Upper lobe of left lung (tissue), 6 donors: ENCODE data around the gene FSCB. TPM values are rescaled to one million over a fixed set of nuclear protein-coding genes. Genes with fewer than 3 reads are reported as not detected.
"Not testable (repeated sequence)": the region's sequence is repeated elsewhere in the genome, so short reads cannot be mapped to it uniquely, and the experiment has no call there.

Experiments
- ATAC-seq, 2 donors: fragments of 200-7000 bp; cut with Tn5 transposase; one replicate each; pipeline ENCODE4 v1.9.1; 2022; ENCODE audit warnings: mild to moderate bottlenecking in 2 of 2, moderate library complexity in 2 of 2; ENCODE audit not compliant: low FRiP score in 2 of 2
- DNase-seq, 2 donors: peaks; one replicate each; pipeline ENCODE4 v3.0.0-alpha.2; 2019 to 2020
- H3K27ac ChIP-seq, 4 donors: fragments of 200-600 bp; sonication (generic); one replicate each; pipeline ENCODE4 v1.5.1; 2016 to 2019
- H3K27me3 ChIP-seq, 4 donors: fragments of 200-600 bp; sonication (generic); one replicate each; pipeline ENCODE4 v1.5.1; 2017 to 2019
- H3K36me3 ChIP-seq, 4 donors: fragments of 200-600 bp; sonication (generic); one replicate each; pipeline ENCODE4 v1.5.1; 2016 to 2019
- H3K4me1 ChIP-seq, 4 donors: fragments of 200-600 bp; sonication (generic); one replicate each; pipeline ENCODE4 v1.5.1; 2018 to 2019
- H3K4me3 ChIP-seq, 4 donors: fragments of 200-600 bp; sonication (generic); one replicate each; pipeline ENCODE4 v1.5.1; 2017 to 2019; ENCODE audit warnings: mild to moderate bottlenecking in 2 of 4, moderate library complexity in 1 of 4
- H3K9me3 ChIP-seq, 4 donors: fragments of 200-600 bp; sonication (generic); one replicate each; pipeline ENCODE4 v1.5.1; 2018 to 2019
- CTCF ChIP-seq, 6 experiments: fragments of 450-650 bp in 4 of 6; fragments of 200-600 bp in 2 of 6; sonication (generic) in 2 of 6; IDR thresholded peaks; one replicate each; pipeline ENCODE4 v1.5.1; 2016 to 2019; ENCODE audit warnings: antibody characterized with exemption in 6 of 6
- EP300 ChIP-seq, 4 donors: sonication (generic); formaldehyde crosslinking; IDR thresholded peaks; one replicate each; pipeline ENCODE4 v1.5.1; 2017; ENCODE audit warnings: antibody characterized with exemption in 4 of 4, control low read depth in 2 of 4
- POLR2A ChIP-seq, 4 donors: fragments of 450-650 bp; IDR thresholded peaks; one replicate each; pipeline ENCODE4 v1.5.1; 2016 to 2017; ENCODE audit warnings: antibody characterized with exemption in 4 of 4, mild to moderate bottlenecking in 2 of 4
- POLR2AphosphoS5 ChIP-seq, 2 donors: sonication (generic); formaldehyde crosslinking; IDR thresholded peaks; one replicate each; pipeline ENCODE4 v1.5.1; 2017; ENCODE audit warnings: antibody characterized with exemption in 2 of 2
- WGBS, 2 donors: methylation state at CpG; one replicate each; pipeline ENCODE4 v1.1.5; 2017 to 2018; 5-methylcytosine and 5-hydroxymethylcytosine counted together
- total RNA-seq, 6 donors: library from RNA; depleted of rRNA in 4 of 6; stranded (reverse); fragments of >200 nt in 4 of 6; gene quantifications; one replicate each; pipeline versions ENCODE4 v1.1.0 to v1.2.1, GENCODE V29; 2016 to 2021
- donor health status: DM: no; HTN: no; CAD: no; lungs with moderate emphysema.
- donor health status: DM: no; HTN: yes; CAD: no; lungs with severe emphysema.

Gene FSCB
- total RNA-seq, 6 donors from 2014 or later: 0.15 to 2.1 (median 0.29) TPM; not detected in 3

- no peaks in the 10 kb centered on the region for H3K27me3 ChIP-seq
- no peaks in the 10 kb centered on the region for H3K36me3 ChIP-seq
- DNase-seq: no peak
- ATAC-seq: no peak
- H3K27ac ChIP-seq: no peak overlapping the region
- no peak overlapping the region for H3K4me3 ChIP-seq
- 73 to 79% methylated on average over 3 of the region's 3 CpGs for WGBS, 2 donors
- H3K9me3 ChIP-seq: no peaks in the 10 kb centered on the region
- no peaks in the 10 kb centered on the region for H3K4me1 ChIP-seq
- TF ChIP-seq POLR2A (IDR thresholded peaks at IDR 0.05) (no peak), POLR2AphosphoS5 (IDR thresholded peaks at IDR 0.05) (no peak), EP300 (IDR thresholded peaks at IDR 0.05) (no peak), CTCF (IDR thresholded peaks at IDR 0.05) (no peak)
Measured at GRCh38 chr14:44525237-44525636, 18.2 kb upstream of the FSCB start.

GRCh38 chr14:44515668-44516067 is 8.6 kb upstream of the FSCB start:
- H3K4me3 ChIP-seq, H3K4me1 ChIP-seq, H3K36me3 ChIP-seq, H3K9me3 ChIP-seq, H3K27me3 ChIP-seq, ATAC-seq, H3K27ac ChIP-seq, DNase-seq: not testable (repeated sequence)
- 74 to 83% methylated on average over 4 to 8 of the region's 8 CpGs for WGBS, 2 donors

GRCh38 chr14:44508834-44509233 is 1.8 kb upstream of the FSCB start:
- no peaks in the 10 kb centered on the region for H3K9me3 ChIP-seq
- ATAC-seq: no peak
- 89 to 91% methylated on average over 2 of the region's 2 CpGs for WGBS, 2 donors
- TF ChIP-seq CTCF (IDR thresholded peaks at IDR 0.05) (no peak), POLR2AphosphoS5 (IDR thresholded peaks at IDR 0.05) (no peak), EP300 (IDR thresholded peaks at IDR 0.05) (no peak), POLR2A (IDR thresholded peaks at IDR 0.05) (no peak)
- H3K36me3 ChIP-seq: no peaks in the 10 kb centered on the region
- no peaks in the 10 kb centered on the region for H3K27me3 ChIP-seq
- H3K27ac ChIP-seq: no peak overlapping the region
- H3K4me3 ChIP-seq: no peak overlapping the region
- H3K4me1 ChIP-seq: no peaks in the 10 kb centered on the region
- no peak for DNase-seq

- Histone ChIP-seq H3K4me3 (no peak overlapping the region), H3K27ac (no peak overlapping the region), H3K36me3 (no peaks in the 10 kb centered on the region), H3K4me1 (no peaks in the 10 kb centered on the region), H3K27me3 (no peaks in the 10 kb centered on the region), H3K9me3 (no peaks in the 10 kb centered on the region)
- DNase-seq (no peak), ATAC-seq (no peak)
- 60 to 71% methylated on average over 1 to 3 of the region's 3 CpGs for WGBS, 2 donors
- TF ChIP-seq EP300 (IDR thresholded peaks at IDR 0.05) (no peak), POLR2A (IDR thresholded peaks at IDR 0.05) (no peak), CTCF (IDR thresholded peaks at IDR 0.05) (no peak), POLR2AphosphoS5 (IDR thresholded peaks at IDR 0.05) (no peak)
Measured at GRCh38 chr14:44505588-44505987, 1.5 kb downstream of the FSCB start.

- H3K9me3 ChIP-seq: no peaks in the 10 kb centered on the region
- no peak for ATAC-seq
- H3K36me3 ChIP-seq: no peaks in the 10 kb centered on the region
- H3K4me1 ChIP-seq: no peaks in the 10 kb centered on the region
- DNase-seq: no peak
- no peak overlapping the region for H3K4me3 ChIP-seq
- TF ChIP-seq CTCF (IDR thresholded peaks at IDR 0.05): no peak
- TF ChIP-seq EP300 (IDR thresholded peaks at IDR 0.05): no peak
- TF ChIP-seq POLR2A (IDR thresholded peaks at IDR 0.05): no peak
- no peaks in the 10 kb centered on the region for H3K27me3 ChIP-seq
- 75 to 92% methylated on average over 1 of the region's 1 CpG for WGBS, 2 donors
- no peak overlapping the region for H3K27ac ChIP-seq
Measured at GRCh38 chr14:44497148-44497547, 9.9 kb downstream of the FSCB start.
